Vagina (tissue), 2 donors: Measurements from ENCODE around the gene FRYL.

Source experiments
- CTCF ChIP-seq, 3 experiments: fragments of 450-650 bp in 2 of 3; fragments of 200-600 bp in 1 of 3; sonication (generic) in 1 of 3; IDR thresholded peaks; one replicate each; pipeline ENCODE4 v1.5.1; 2017 to 2019; ENCODE audit warnings: antibody characterized with exemption in 3 of 3, mild to moderate bottlenecking in 2 of 3, moderate library complexity in 2 of 3
- POLR2A ChIP-seq, 2 donors: fragments of 450-650 bp; IDR thresholded peaks; one replicate each; pipeline ENCODE4 v1.6.1; 2017; ENCODE audit warnings: antibody characterized with exemption in 2 of 2, mild to moderate bottlenecking in 2 of 2, moderate library complexity in 2 of 2

- no peak for TF ChIP-seq CTCF (IDR thresholded peaks at IDR 0.05)
- no peak for TF ChIP-seq POLR2A (IDR thresholded peaks at IDR 0.05)
Observed at GRCh38 chr4:48742412-48742811, 37.7 kb downstream of the FRYL start.
